ENCODE data around the gene DTHD1.

- TF ChIP-seq MYC (IDR thresholded peaks at IDR 0.05; ENCODE audit: low read depth, low read length) (no peak), EZH2 (IDR thresholded peaks at IDR 0.05; ENCODE audit: borderline replicate concordance, low read depth, low read length, severe bottlenecking) (no peak), POLR2A (IDR thresholded peaks at IDR 0.05; ENCODE audit: low read depth, low read length) (no peak), POLR2AphosphoS5 (IDR thresholded peaks at IDR 0.05; ENCODE audit: insufficient read depth, low read depth, low read length) (no peak), JUN (IDR thresholded peaks at IDR 0.05; ENCODE audit: borderline replicate concordance, insufficient read depth, insufficient read length, low read depth) (no peak)
- TF ChIP-seq, protein P1, sequence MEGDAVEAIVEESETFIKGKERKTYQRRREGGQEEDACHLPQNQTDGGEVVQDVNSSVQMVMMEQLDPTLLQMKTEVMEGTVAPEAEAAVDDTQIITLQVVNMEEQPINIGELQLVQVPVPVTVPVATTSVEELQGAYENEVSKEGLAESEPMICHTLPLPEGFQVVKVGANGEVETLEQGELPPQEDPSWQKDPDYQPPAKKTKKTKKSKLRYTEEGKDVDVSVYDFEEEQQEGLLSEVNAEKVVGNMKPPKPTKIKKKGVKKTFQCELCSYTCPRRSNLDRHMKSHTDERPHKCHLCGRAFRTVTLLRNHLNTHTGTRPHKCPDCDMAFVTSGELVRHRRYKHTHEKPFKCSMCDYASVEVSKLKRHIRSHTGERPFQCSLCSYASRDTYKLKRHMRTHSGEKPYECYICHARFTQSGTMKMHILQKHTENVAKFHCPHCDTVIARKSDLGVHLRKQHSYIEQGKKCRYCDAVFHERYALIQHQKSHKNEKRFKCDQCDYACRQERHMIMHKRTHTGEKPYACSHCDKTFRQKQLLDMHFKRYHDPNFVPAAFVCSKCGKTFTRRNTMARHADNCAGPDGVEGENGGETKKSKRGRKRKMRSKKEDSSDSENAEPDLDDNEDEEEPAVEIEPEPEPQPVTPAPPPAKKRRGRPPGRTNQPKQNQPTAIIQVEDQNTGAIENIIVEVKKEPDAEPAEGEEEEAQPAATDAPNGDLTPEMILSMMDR (IDR thresholded peaks at IDR 0.05; ENCODE audit: extremely low read depth in 1 of 2, insufficient read depth in 1 of 2, low read depth in 1 of 2, low read length in 2 of 2) = no peak
- TF ChIP-seq, protein P2, sequence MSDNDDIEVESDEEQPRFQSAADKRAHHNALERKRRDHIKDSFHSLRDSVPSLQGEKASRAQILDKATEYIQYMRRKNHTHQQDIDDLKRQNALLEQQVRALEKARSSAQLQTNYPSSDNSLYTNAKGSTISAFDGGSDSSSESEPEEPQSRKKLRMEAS (IDR thresholded peaks at IDR 0.05; ENCODE audit: insufficient read depth, insufficient read length) = no peak
Observed at GRCh38 chr4:36312511-36312910, 31.1 kb downstream of the DTHD1 start.
